Suppressor macrophage treated with lipopolysaccharide for 1 hour (primary cell): Measurements from ENCODE around the gene HYKK.
"Not testable (repeated sequence)": the region's sequence is repeated elsewhere in the genome, so short reads cannot be mapped to it uniquely, and the experiment has no call there.

Experiments used
- DNase-seq, 3 donors: peaks; one replicate each; pipeline ENCODE4 v3.0.0-alpha.2; 2020 to 2022

Gene HYKK

GRCh38 chr15:78540871-78541743 lies 33.7 kb downstream of the HYKK start:
- peak; percentile 65 to 80 (median 69) for DNase-seq

GRCh38 chr15:78541744-78542034 lies 34.3 kb downstream of the HYKK start:
- no peak for DNase-seq

- no peak for DNase-seq
Measured at GRCh38 chr15:78542647-78543046, 35.3 kb downstream of the HYKK start.

GRCh38 chr15:78550194-78550593 lies 42.8 kb downstream of the HYKK start:
- DNase-seq = no peak

- DNase-seq = no peak
Measured at GRCh38 chr15:78550815-78551214, 43.4 kb downstream of the HYKK start.

- no peak for DNase-seq
Measured at GRCh38 chr15:78551902-78552301, 44.5 kb downstream of the HYKK start.

GRCh38 chr15:78552597-78552996 lies 45.2 kb downstream of the HYKK start:
- no peak for DNase-seq

- DNase-seq = not testable (repeated sequence)
Measured at GRCh38 chr15:78560201-78560600, 52.8 kb downstream of the HYKK start.

GRCh38 chr15:78561490-78561889 lies 54.1 kb downstream of the HYKK start:
- no peak for DNase-seq

GRCh38 chr15:78563092-78563491 lies 55.7 kb downstream of the HYKK start:
- no peak for DNase-seq

GRCh38 chr15:78564743-78565096 lies 57.3 kb downstream of the HYKK start:
- no peak for DNase-seq

GRCh38 chr15:78565097-78565950 lies 57.9 kb downstream of the HYKK start, which contains the start of gene CHRNA5:
Gene CHRNA5, plus strand, starts transcription at chr15:78565520. Its CDS starts 200 bp downstream, at chr15:78565720.
- DNase-seq = peak; percentile 71 to 94 (median 90)

GRCh38 chr15:78565951-78566774 lies 58.8 kb downstream of the HYKK start:
- DNase-seq = peak in 2 of 3 donors; percentile 4 to 11

GRCh38 chr15:78567531-78567930 lies 60.2 kb downstream of the HYKK start:
- DNase-seq = no peak

GRCh38 chr15:78570710-78571109 lies 63.3 kb downstream of the HYKK start:
- no peak for DNase-seq

GRCh38 chr15:78571382-78571781 lies 64.0 kb downstream of the HYKK start:
- DNase-seq = no peak

- no peak for DNase-seq
Measured at GRCh38 chr15:78573416-78573815, 66.0 kb downstream of the HYKK start.

GRCh38 chr15:78574944-78575343 lies 67.6 kb downstream of the HYKK start:
- DNase-seq = no peak
